Osteocyte (in vitro differentiated cells): Measurements from ENCODE around the gene MEF2B. TPM values are rescaled to one million over a fixed set of nuclear protein-coding genes. Genes with fewer than 3 reads are reported as not detected.
"Not testable (repeated sequence)": the region's sequence is repeated elsewhere in the genome, so short reads cannot be mapped to it uniquely, and the experiment has no call there.

Experiments
- DNase-seq: peaks from one replicate; pipeline ENCODE4 v3.0.0; 2021; ENCODE audit warnings: mixed read lengths; ENCODE audit not compliant: unreplicated experiment; ENCODE audit errors: extremely low spot score
- H3K27ac Mint-ChIP-seq: one replicate; pipeline ENCODE4 v1.8.0; 2021; ENCODE audit warnings: mild to moderate bottlenecking, mixed read lengths; ENCODE audit not compliant: unreplicated experiment
- H3K27me3 Mint-ChIP-seq: one replicate; pipeline ENCODE4 v1.8.0; 2021; ENCODE audit warnings: mixed read lengths; ENCODE audit not compliant: unreplicated experiment
- H3K36me3 Mint-ChIP-seq: one replicate; pipeline ENCODE4 v1.8.0; 2021; ENCODE audit warnings: mixed read lengths; ENCODE audit not compliant: unreplicated experiment
- H3K4me1 Mint-ChIP-seq: one replicate; pipeline ENCODE4 v1.8.0; 2021; ENCODE audit warnings: mixed read lengths; ENCODE audit not compliant: unreplicated experiment
- H3K4me3 Mint-ChIP-seq: one replicate; pipeline ENCODE4 v1.8.0; 2021; ENCODE audit warnings: mild to moderate bottlenecking, moderate library complexity, mixed read lengths; ENCODE audit not compliant: unreplicated experiment
- H3K9me3 Mint-ChIP-seq: one replicate; pipeline ENCODE4 v1.8.0; 2021; ENCODE audit warnings: mixed read lengths; ENCODE audit not compliant: unreplicated experiment
- total RNA-seq: library from RNA; stranded (reverse); gene quantifications from 2 replicates; pipeline ENCODE4 v1.2.1, GENCODE V29; 2021
- TF ChIP-seq, protein P1 (sequence below): fragments of 200-600 bp; sonication (generic); IDR thresholded peaks from 2 replicates; pipeline ENCODE4 v1.5.0; 2021; ENCODE audit warnings: antibody characterized with exemption, mild to moderate bottlenecking, moderate library complexity

The MEF2B gene
- total RNA-seq, 1 donor from 2014 or later: 1.6 TPM

DNA sequence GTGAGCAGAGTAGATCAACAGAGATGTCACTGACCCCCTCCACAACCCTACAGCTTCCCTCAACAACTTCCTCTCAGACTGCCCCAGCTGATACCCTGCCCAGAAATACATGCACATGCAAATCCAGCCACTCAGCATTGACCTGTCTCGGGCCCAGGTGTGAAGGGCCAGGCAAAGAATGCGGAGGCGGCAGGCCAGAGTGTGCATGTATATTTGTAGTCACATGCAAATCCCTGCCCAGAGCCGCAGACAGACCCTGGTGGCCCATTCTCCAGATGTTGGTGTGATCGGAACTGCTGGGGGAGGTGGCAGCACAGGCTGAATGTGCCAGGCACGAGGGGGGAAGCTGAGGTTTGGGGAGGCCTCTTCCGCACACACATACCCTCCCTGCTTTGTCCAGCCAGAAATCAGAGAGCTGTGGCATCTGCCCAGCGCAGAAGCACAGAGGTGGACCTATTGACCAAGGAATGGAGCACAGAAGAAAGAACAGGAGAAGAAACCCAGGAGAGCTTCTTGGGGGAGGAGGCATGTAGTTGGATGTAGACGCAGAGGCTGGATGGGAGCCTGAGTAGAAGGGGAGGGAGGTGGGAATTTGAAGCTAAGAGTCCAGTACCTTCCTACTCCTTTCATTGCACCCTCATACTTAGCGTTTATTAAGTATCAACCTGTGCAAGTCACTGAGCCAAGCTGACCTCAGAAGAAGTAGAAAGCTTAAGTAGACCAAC lies 14.4 kb downstream of the MEF2B start:
- no peak for DNase-seq
- Mint-ChIP-seq H3K4me1 (no peaks in the 10 kb centered on the region), H3K27me3 (no peaks in the 10 kb centered on the region), H3K4me3 (no peak overlapping the region), H3K27ac (no peak overlapping the region), H3K36me3 (peaks cover 3% of the 10 kb centered on the region), H3K9me3 (no peaks in the 10 kb centered on the region)
- TF ChIP-seq, protein P1, sequence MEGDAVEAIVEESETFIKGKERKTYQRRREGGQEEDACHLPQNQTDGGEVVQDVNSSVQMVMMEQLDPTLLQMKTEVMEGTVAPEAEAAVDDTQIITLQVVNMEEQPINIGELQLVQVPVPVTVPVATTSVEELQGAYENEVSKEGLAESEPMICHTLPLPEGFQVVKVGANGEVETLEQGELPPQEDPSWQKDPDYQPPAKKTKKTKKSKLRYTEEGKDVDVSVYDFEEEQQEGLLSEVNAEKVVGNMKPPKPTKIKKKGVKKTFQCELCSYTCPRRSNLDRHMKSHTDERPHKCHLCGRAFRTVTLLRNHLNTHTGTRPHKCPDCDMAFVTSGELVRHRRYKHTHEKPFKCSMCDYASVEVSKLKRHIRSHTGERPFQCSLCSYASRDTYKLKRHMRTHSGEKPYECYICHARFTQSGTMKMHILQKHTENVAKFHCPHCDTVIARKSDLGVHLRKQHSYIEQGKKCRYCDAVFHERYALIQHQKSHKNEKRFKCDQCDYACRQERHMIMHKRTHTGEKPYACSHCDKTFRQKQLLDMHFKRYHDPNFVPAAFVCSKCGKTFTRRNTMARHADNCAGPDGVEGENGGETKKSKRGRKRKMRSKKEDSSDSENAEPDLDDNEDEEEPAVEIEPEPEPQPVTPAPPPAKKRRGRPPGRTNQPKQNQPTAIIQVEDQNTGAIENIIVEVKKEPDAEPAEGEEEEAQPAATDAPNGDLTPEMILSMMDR: no peak

DNA sequence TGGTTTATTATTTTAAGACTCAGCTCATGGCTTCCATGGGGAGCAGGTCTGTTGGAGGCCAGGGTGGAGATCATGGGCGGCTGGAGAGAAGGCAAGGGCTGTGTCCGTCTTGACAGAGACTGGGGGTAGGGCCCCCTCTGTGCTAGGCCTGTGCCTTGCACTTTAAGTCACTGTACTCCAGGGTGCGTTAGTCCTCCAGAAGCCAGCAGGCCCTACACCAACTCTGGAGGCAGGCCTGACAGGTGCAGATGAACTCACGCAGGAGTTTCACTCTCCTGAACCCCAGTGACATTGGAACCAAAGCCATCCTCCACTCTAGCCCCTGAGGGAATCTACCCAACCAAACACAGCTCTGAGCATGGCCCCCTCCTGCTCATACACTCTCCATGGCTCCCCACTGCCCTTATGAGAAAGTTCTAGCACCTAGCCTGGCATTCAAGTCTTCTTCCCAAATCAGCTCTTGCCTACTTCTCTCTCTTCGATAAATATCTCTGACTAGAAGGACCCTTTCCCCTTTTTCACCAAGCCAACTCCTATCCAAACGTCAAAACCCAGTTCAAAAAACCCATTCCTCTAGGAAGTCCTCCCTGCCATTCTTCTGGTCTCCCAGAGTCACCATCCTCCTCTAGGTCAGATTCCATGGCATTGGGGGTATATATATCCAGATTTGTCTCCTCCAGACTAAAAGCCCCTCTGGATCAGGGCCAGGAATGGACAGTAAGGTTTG lies 15.1 kb downstream of the MEF2B start:
- Mint-ChIP-seq H3K9me3 (no peaks in the 10 kb centered on the region), H3K4me3 (no peak overlapping the region), H3K4me1 (no peaks in the 10 kb centered on the region), H3K27ac (no peak overlapping the region), H3K27me3 (no peaks in the 10 kb centered on the region), H3K36me3 (peaks cover 3% of the 10 kb centered on the region)
- DNase-seq: no peak
- TF ChIP-seq, protein P1: no peak

DNA sequence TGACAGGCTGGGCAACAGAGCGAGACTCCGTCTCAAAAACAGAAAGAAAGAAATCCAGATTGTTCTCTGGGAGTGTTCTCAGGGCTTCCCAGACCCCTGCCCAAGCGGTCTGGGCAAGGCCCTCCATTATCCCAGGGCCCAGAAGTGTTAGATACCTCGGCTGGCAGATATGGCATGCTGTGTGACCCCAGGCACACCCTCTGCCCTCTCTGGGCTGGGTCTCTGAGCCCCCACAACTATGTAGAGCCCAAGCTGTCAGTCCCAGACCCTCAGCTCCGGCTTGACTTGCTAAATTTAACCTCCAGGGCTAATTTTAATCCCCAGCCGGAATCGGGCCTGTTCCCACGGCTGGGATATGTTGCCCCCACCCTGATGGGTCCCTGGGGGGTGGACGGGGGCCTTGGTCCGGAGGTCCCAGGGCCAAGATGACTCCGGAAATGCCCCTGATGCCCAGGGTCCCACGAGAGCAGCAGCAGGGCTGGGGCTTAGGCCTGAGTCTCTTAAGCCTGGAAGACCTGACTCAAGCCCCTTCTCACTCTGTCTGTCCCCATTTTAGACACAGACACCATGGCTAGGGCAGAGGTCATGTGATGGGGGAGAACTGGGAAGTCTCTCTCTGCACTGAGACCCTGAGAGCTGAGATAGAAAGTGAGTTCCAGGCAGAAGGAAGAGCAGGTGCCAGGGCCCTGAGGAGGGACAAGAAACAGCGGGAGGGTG lies 17.2 kb downstream of the MEF2B start:
- H3K27ac Mint-ChIP-seq: no peak overlapping the region
- no peak for DNase-seq
- H3K36me3 Mint-ChIP-seq: peaks cover 3% of the 10 kb centered on the region
- no peaks in the 10 kb centered on the region for H3K27me3 Mint-ChIP-seq
- H3K4me3 Mint-ChIP-seq: no peak overlapping the region
- no peaks in the 10 kb centered on the region for H3K9me3 Mint-ChIP-seq
- TF ChIP-seq, protein P1: no peak
- no peaks in the 10 kb centered on the region for H3K4me1 Mint-ChIP-seq

DNA sequence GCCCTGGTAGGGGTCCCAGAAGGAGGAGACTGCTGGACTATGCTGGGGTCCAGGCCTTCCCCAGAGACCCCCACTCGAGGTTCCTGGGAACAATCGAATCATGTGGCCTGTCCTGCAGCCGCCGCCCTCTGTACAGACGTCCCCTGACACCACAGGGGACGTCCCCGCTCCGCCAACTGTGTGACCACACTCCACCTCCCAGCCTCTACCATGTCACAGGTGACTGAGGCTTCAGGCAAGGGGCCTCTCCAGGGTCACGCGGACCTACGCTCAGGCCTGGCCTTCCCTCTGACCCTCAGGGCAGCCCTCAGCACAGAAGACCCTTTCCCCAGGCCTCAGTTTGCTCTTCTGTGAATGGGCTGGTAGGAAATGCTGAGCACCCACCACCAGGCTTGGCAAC lies 18.6 kb downstream of the MEF2B start:
- no peaks in the 10 kb centered on the region for H3K27me3 Mint-ChIP-seq
- TF ChIP-seq, protein P1: no peak
- no peak overlapping the region for H3K4me3 Mint-ChIP-seq
- H3K9me3 Mint-ChIP-seq: no peaks in the 10 kb centered on the region
- DNase-seq: no peak
- no peak overlapping the region for H3K27ac Mint-ChIP-seq
- H3K4me1 Mint-ChIP-seq: no peaks in the 10 kb centered on the region
- H3K36me3 Mint-ChIP-seq: peaks cover 3% of the 10 kb centered on the region

DNA sequence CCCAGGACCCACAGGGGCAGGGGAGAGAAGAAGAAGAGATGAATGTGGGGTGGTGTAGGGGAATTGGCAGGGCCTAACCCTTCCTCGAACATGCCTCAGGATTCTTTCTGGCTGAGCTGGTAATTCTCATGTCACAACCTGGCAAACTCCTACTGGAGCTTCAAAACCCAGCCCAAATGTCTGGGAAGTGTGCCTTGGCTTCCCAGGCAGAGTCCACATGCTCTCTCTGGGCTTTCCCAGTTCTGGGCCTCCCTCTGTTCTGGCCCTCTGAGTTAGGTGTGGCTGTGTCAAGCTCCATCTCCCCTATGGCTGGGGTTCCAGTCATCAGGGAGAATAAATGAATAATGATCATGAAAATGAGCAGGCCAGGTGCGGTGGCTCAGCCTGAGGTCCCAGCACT lies 20.6 kb downstream of the MEF2B start:
- no peaks in the 10 kb centered on the region for H3K27me3 Mint-ChIP-seq
- no peak overlapping the region for H3K4me3 Mint-ChIP-seq
- no peak overlapping the region for H3K27ac Mint-ChIP-seq
- no peaks in the 10 kb centered on the region for H3K9me3 Mint-ChIP-seq
- H3K36me3 Mint-ChIP-seq: no peaks in the 10 kb centered on the region
- H3K4me1 Mint-ChIP-seq: no peaks in the 10 kb centered on the region
- no peak for DNase-seq
- TF ChIP-seq, protein P1: no peak

DNA sequence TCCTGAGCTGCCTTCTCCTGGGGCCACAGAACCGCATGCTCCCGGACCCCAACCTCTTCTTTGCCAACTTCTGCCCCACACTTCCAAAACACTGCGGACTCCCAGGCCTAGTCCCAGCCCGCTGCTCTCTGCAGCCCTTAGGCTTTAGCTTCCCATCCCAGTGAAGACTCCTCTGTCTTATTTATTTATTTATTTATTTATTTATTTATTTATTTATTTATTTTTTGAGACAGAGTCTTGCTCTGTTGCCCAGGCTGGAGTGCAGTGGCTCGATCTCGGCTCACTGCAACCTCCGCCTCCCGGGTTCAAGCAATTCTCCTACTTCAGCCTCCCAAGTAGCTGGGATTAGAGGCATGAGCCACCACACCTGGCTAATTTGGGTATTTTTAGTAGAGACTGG lies 21.6 kb downstream of the MEF2B start:
- not testable (repeated sequence) for H3K27ac Mint-ChIP-seq, H3K9me3 Mint-ChIP-seq, H3K4me3 Mint-ChIP-seq, H3K27me3 Mint-ChIP-seq, DNase-seq, H3K4me1 Mint-ChIP-seq, H3K36me3 Mint-ChIP-seq
